SK-N-MC (cell line): ENCODE results near the gene GNS.

Experiments
- EZH2 ChIP-seq: fragments of 200-600 bp; sonication (generic); IDR thresholded peaks from one replicate; pipeline ENCODE4 v1.6.1; 2017; ENCODE audit warnings: antibody characterized with exemption
- POLR2AphosphoS5 ChIP-seq: IDR thresholded peaks from 2 replicates; pipeline ENCODE4 v1.6.1; 2012; ENCODE audit warnings: mild to moderate bottlenecking, low read depth, low read length, borderline replicate concordance

GRCh38 chr12:64672925-64673409 is 86.2 kb downstream of the GNS start:
- TF ChIP-seq POLR2AphosphoS5 (no peak), EZH2 (no peak)
